OCI-LY7 (cell line): Measurements from ENCODE around the gene RPS6KA2. TPM values are rescaled to one million over a fixed set of nuclear protein-coding genes. Genes with fewer than 3 reads are reported as not detected.

Experiments
- BruUV-seq: library from RNA; stranded (reverse); fragments of 400-500 nt; replicated peaks from 2 replicates; lab custom pipeline; 2021; lab: Mats Ljungman, UMichigan
- CTCF ChIA-PET: fragments of 300-600 bp; sonication (Branson Sonifier 250); formaldehyde crosslinking; loops from one replicate; lab custom pipeline; 2022; ENCODE audit warnings: antibody characterized with exemption; ENCODE audit not compliant: unreplicated experiment; lab: Charles Lee
- POLR2A ChIA-PET: fragments of 300-600 bp; sonication (Branson Sonifier 250); formaldehyde crosslinking; loops from one replicate; lab custom pipeline; 2022; ENCODE audit warnings: antibody characterized with exemption; lab: Charles Lee
- DNase-seq: peaks from one replicate; pipeline ENCODE4 v3.0.0-alpha.2; 2015; ENCODE audit warnings: low spot score
- H2AFZ ChIP-seq: fragments of 200-600 bp; sonication (generic), shearing (Covaris generic); 2 replicates; pipeline ENCODE4 v1.6.1; 2014; ENCODE audit warnings: mild to moderate bottlenecking, antibody characterized with exemption, low read length, moderate library complexity
- H3K27ac ChIP-seq: fragments of 200-600 bp; sonication (generic); 2 replicates; pipeline ENCODE4 v1.5.1; 2014; ENCODE audit warnings: mixed run types, low read depth, mild to moderate bottlenecking, moderate library complexity, low read length, inconsistent platforms; ENCODE audit not compliant: poor library complexity, severe bottlenecking
- H3K36me3 ChIP-seq: fragments of 200-600 bp; sonication (generic); 2 replicates; pipeline ENCODE4 v1.6.1; 2014; ENCODE audit warnings: mild to moderate bottlenecking, antibody characterized with exemption, low read length, moderate library complexity, mixed read lengths; ENCODE audit not compliant: insufficient read depth
- H3K4me1 ChIP-seq: fragments of 200-600 bp; sonication (generic); 2 replicates; pipeline ENCODE4 v1.5.1; 2014; ENCODE audit warnings: mild to moderate bottlenecking, low read length; ENCODE audit not compliant: insufficient read depth, poor library complexity, severe bottlenecking
- H3K4me2 ChIP-seq: fragments of 200-600 bp; sonication (generic); 2 replicates; pipeline ENCODE4 v1.6.1; 2014; ENCODE audit warnings: mild to moderate bottlenecking, low read length
- H3K4me3 ChIP-seq: fragments of 200-600 bp; sonication (generic); 2 replicates; pipeline ENCODE4 v1.5.1; 2014; ENCODE audit warnings: mild to moderate bottlenecking, low read depth, low read length; ENCODE audit not compliant: poor library complexity, severe bottlenecking
- H3K79me2 ChIP-seq: fragments of 200-600 bp; sonication (generic); 2 replicates; pipeline ENCODE4 v1.6.1; 2016; ENCODE audit warnings: low read depth, mild to moderate bottlenecking, low read length, moderate library complexity, mixed read lengths; ENCODE audit not compliant: insufficient read depth
- H3K9me2 ChIP-seq: fragments of 200-600 bp; sonication (generic); 2 replicates; pipeline ENCODE4 v1.6.1; 2016; ENCODE audit warnings: mild to moderate bottlenecking, low read length, mixed read lengths; ENCODE audit not compliant: insufficient read depth
- H3K9me3 ChIP-seq: fragments of 200-600 bp; sonication (generic); 2 replicates; pipeline ENCODE4 v1.6.1; 2014; ENCODE audit warnings: mild to moderate bottlenecking, mixed run types, low read length, mixed read lengths
- H4K20me1 ChIP-seq: fragments of 200-600 bp; sonication (generic); 2 replicates; pipeline ENCODE4 v1.6.1; 2014; ENCODE audit warnings: mild to moderate bottlenecking, antibody characterized with exemption, low read length, moderate library complexity, mixed read lengths; ENCODE audit not compliant: insufficient read depth
- EZH2phosphoT487 ChIP-seq: fragments of 200-600 bp; sonication (generic); IDR thresholded peaks from 2 replicates; pipeline ENCODE4 v1.6.1; 2018; ENCODE audit warnings: low read depth, borderline replicate concordance, mild to moderate bottlenecking, mixed run types, antibody characterized with exemption, low read length, moderate library complexity, mixed read lengths
- intact Hi-C: fragments of 100-400 bp; cut with micrococcal nuclease; formaldehyde crosslinking; loops from one replicate; pipeline ENCODE4 v1.10.0; 2022; ENCODE audit not compliant: unreplicated experiment
- total RNA-seq, 2 experiments: library from RNA; depleted of rRNA in 1 of 2; stranded (reverse); fragments of >200 nt in 1 of 2; shearing (Covaris generic) in 1 of 2; gene quantifications; 2 replicates each; pipeline ENCODE4 v1.2.3, GENCODE V29; 2014 to 2022
- TF ChIP-seq, protein P1 (sequence below): fragments of 200-600 bp; sonication (generic); conservative IDR thresholded peaks from 2 replicates; pipeline ENCODE4 v1.5.1; 2014; ENCODE audit warnings: mild to moderate bottlenecking, antibody characterized with exemption, low read length, moderate library complexity, mixed read lengths

The RPS6KA2 gene
- total RNA-seq, 2 experiments from 2014 or later = 0.69 to 1.9 TPM

DNA sequence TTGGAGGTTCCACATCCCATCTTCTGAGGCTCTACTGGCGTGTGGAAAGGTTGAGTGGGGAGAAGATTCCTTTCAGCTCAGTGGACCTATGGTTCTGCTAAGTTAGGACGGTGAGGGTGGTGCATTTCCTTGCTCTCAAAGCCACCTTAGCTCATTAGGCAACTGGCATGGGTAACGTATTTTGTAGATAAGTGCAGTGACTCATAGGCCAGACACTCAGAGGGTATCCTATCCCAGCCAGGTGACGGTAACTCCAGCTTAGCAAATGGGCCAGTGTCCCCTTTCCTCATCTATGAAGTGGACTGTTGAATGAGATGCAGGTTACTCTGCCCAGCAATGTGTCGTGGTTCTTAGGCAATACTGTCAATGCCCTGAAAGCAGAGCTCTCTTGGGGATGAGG is 3.7 kb downstream of the RPS6KA2 start:
- ChIA-PET CTCF (no interaction called here), POLR2A (interaction anchor here (1.7 kb wide), 2 partner anchors 11 to 15 kb away, joined by 6 to 7 read pairs; no protein-coding TSS in a partner anchor)
- no peak for TF ChIP-seq EZH2phosphoT487
- TF ChIP-seq, protein P1, sequence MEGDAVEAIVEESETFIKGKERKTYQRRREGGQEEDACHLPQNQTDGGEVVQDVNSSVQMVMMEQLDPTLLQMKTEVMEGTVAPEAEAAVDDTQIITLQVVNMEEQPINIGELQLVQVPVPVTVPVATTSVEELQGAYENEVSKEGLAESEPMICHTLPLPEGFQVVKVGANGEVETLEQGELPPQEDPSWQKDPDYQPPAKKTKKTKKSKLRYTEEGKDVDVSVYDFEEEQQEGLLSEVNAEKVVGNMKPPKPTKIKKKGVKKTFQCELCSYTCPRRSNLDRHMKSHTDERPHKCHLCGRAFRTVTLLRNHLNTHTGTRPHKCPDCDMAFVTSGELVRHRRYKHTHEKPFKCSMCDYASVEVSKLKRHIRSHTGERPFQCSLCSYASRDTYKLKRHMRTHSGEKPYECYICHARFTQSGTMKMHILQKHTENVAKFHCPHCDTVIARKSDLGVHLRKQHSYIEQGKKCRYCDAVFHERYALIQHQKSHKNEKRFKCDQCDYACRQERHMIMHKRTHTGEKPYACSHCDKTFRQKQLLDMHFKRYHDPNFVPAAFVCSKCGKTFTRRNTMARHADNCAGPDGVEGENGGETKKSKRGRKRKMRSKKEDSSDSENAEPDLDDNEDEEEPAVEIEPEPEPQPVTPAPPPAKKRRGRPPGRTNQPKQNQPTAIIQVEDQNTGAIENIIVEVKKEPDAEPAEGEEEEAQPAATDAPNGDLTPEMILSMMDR = no peak
- Histone ChIP-seq H3K4me3 (no peak overlapping the region), H3K27ac (no peak overlapping the region), H3K4me1 (peaks cover 4% of the 10 kb centered on the region), H2AFZ (no peak overlapping the region), H3K4me2 (no peak overlapping the region), H3K79me2 (no peaks in the 10 kb centered on the region), H3K36me3 (no peaks in the 10 kb centered on the region), H3K9me2 (no peaks in the 10 kb centered on the region), H3K9me3 (no peaks in the 10 kb centered on the region), H4K20me1 (no peaks in the 10 kb centered on the region)
- DNase-seq = no peak
- BruUV-seq = no TSS peak
- intact Hi-C loops = no loop called here

DNA sequence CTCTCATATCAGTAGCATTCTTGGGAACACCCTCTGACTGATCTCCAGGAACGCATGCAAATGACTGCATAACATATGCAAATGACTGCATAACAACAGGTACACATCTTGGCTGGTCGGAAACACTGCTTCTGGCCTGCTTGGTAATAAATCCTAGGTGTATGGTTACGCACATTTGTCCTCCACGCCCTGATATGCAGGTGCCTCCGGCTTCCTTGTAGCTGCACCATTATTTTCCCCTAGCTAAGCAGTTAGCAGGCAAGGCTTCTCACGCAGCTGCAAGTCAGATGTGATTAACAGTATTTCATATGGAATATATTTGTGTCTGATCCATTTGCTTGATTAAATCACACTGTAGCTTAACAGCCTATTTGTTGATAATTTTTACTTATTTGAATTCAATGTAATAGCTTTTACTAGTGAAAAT is 5.9 kb downstream of the RPS6KA2 start:
- Histone ChIP-seq H3K9me3 (no peaks in the 10 kb centered on the region), H3K4me1 (no peaks in the 10 kb centered on the region), H3K4me3 (no peak overlapping the region), H3K4me2 (no peak overlapping the region), H4K20me1 (no peaks in the 10 kb centered on the region), H3K9me2 (no peaks in the 10 kb centered on the region), H3K27ac (no peak overlapping the region), H3K79me2 (no peaks in the 10 kb centered on the region), H3K36me3 (no peaks in the 10 kb centered on the region), H2AFZ (no peak overlapping the region)
- POLR2A ChIA-PET = no interaction called here
- CTCF ChIA-PET = no interaction called here
- no peak for DNase-seq
- no peak for TF ChIP-seq EZH2phosphoT487
- TF ChIP-seq, protein P1 = no peak
- intact Hi-C loops = no loop called here
- no TSS peak for BruUV-seq

GRCh38 chr6:166620478-166621113 is 6.5 kb downstream of the RPS6KA2 start:
- no peaks in the 10 kb centered on the region for H3K36me3 ChIP-seq
- CTCF ChIA-PET = no interaction called here
- H4K20me1 ChIP-seq = no peaks in the 10 kb centered on the region
- H3K9me3 ChIP-seq = no peaks in the 10 kb centered on the region
- no peaks in the 10 kb centered on the region for H3K9me2 ChIP-seq
- no peaks in the 10 kb centered on the region for H3K4me1 ChIP-seq
- H3K4me2 ChIP-seq = no peak overlapping the region
- no peak overlapping the region for H2AFZ ChIP-seq
- POLR2A ChIA-PET = interaction anchor here (0.7 kb wide), 1 partner anchor 324 kb away, joined by 3 read pairs; no protein-coding TSS in a partner anchor
- TF ChIP-seq, protein P1 = no peak
- no peak for TF ChIP-seq EZH2phosphoT487
- DNase-seq = no peak
- no peak overlapping the region for H3K27ac ChIP-seq
- H3K79me2 ChIP-seq = no peaks in the 10 kb centered on the region
- no peak overlapping the region for H3K4me3 ChIP-seq
- no TSS peak for BruUV-seq
- intact Hi-C loops = no loop called here
